Measurements from ENCODE around the gene COX20.

DNA sequence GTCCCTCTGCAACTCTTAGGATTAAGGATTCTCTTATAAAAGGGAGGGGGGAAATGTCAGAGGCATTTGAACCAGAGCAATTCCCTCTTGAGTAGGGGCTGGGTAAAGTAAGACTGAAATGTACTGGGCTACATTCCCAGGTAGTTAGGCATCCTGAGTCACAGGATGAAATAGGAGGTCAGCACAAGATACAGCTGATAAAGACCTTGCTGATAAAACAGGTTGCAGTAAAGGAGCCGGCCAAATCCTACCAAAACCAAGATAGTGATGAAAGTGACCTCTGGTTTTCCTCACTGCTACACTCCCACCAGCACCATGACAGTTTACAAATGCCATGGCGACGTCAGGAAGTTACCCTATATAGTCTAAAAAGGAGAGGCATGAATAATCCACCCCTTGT is 14.3 kb upstream of the COX20 start:
- TF ChIP-seq EP300 (IDR thresholded peaks at IDR 0.05) = no peak
- TF ChIP-seq, protein P1, sequence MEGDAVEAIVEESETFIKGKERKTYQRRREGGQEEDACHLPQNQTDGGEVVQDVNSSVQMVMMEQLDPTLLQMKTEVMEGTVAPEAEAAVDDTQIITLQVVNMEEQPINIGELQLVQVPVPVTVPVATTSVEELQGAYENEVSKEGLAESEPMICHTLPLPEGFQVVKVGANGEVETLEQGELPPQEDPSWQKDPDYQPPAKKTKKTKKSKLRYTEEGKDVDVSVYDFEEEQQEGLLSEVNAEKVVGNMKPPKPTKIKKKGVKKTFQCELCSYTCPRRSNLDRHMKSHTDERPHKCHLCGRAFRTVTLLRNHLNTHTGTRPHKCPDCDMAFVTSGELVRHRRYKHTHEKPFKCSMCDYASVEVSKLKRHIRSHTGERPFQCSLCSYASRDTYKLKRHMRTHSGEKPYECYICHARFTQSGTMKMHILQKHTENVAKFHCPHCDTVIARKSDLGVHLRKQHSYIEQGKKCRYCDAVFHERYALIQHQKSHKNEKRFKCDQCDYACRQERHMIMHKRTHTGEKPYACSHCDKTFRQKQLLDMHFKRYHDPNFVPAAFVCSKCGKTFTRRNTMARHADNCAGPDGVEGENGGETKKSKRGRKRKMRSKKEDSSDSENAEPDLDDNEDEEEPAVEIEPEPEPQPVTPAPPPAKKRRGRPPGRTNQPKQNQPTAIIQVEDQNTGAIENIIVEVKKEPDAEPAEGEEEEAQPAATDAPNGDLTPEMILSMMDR (IDR thresholded peaks at IDR 0.05) = no peak

Data from stomach (tissue), 4 donors.